Measurements from ENCODE around the gene DSG3. TPM values are rescaled to one million over a fixed set of nuclear protein-coding genes. Genes with fewer than 3 reads are reported as not detected.

Gene DSG3
- total and polyA plus RNA-seq, 2 of the 8 experiments (the other 6 are each of a cell fraction or from before 2014, with no cell fraction given) = 0.03 to 0.07 TPM

GRCh38 chr18:31493941-31494340 is 46.4 kb downstream of the DSG3 start:
- H3K9me3 ChIP-seq (ENCODE audit: insufficient read depth in 2 of 2, low read depth in 1 of 2, low read length in 1 of 2) = no peaks in the 10 kb centered on the region
- no peak overlapping the region for H3K4me3 ChIP-seq (ENCODE audit: extremely low read depth in 1 of 4, insufficient read depth in 2 of 4, low read depth in 3 of 4, low read length in 4 of 4)
- H3K56ac ChIP-seq (replicated peaks; ENCODE audit: insufficient read length, low read depth, low read length) = no peak overlapping the region
- H3K23me2 ChIP-seq (ENCODE audit: low read depth, low read length) = peaks cover 3% of the 10 kb centered on the region; the same call in 1 of the 2 replicates
- no peak overlapping the region for H2AFZ ChIP-seq (ENCODE audit: low read length)
- no peaks in the 10 kb centered on the region for H3K36me3 ChIP-seq (ENCODE audit: control insufficient read depth in 2 of 4, insufficient read depth in 4 of 4, low read length in 3 of 4)
- no peak overlapping the region for H4K91ac ChIP-seq (replicated peaks; ENCODE audit: insufficient read length, low read length)
- FAIRE-seq (no peak), DNase-seq (ENCODE audit: low read depth in 1 of 2, low spot score in 2 of 2) (no peak)
- H3K27ac ChIP-seq (ENCODE audit: low read depth, low read length) = no peak overlapping the region
- H3K4ac ChIP-seq (replicated peaks; ENCODE audit: insufficient read length, low read depth, low read length) = no peak overlapping the region
- peaks cover 0 to 5% of the 10 kb centered on the region in 2 experiments; a peak in 3 of 4 replicates for H3K79me2 ChIP-seq (ENCODE audit: control insufficient read depth in 1 of 2, insufficient read depth in 2 of 2, low read length in 2 of 2)
- no peaks in the 10 kb centered on the region for H3K27me3 ChIP-seq (replicated peaks in 1 of 4; ENCODE audit: control insufficient read depth in 3 of 4, extremely low read depth in 1 of 4, insufficient read depth in 3 of 4, low read length in 3 of 4)
- no peaks in the 10 kb centered on the region for H4K20me1 ChIP-seq (replicated peaks in 1 of 2; ENCODE audit: control insufficient read depth in 1 of 2, insufficient read depth in 2 of 2, low read length in 2 of 2)
- H2BK12ac ChIP-seq (ENCODE audit: low read depth, low read length) = no peak overlapping the region
- H2BK15ac ChIP-seq (ENCODE audit: low read length) = no peak overlapping the region
- H3K4me1 ChIP-seq (replicated peaks in 1 of 4; ENCODE audit: control insufficient read depth in 3 of 4, insufficient read depth in 4 of 4, low read length in 3 of 4) = no peaks in the 10 kb centered on the region; a peak in 2 of 7 replicates
- H3K23ac ChIP-seq (ENCODE audit: insufficient read length) = no peak overlapping the region
- ChIA-PET POLR2A (ENCODE audit: partially characterized antibody) (interaction anchor here (1.1 kb wide), 1 partner anchor 17 kb away, joined by 3 read pairs; no protein-coding TSS in a partner anchor), CTCF (ENCODE audit: partially characterized antibody) (interaction anchor here (0.6 to 1.6 kb wide), 5 partner anchors 12 to 249 kb away, joined by 3 to 4 read pairs (median 3); no protein-coding TSS in a partner anchor)
- no peak overlapping the region for H2BK20ac ChIP-seq (ENCODE audit: low read length)
- no peak overlapping the region for H3K14ac ChIP-seq (ENCODE audit: insufficient read length)
- no peak overlapping the region for H2BK5ac ChIP-seq (ENCODE audit: low read depth, low read length)
- no peak overlapping the region for H3K9ac ChIP-seq (replicated peaks in 1 of 4; ENCODE audit: extremely low read depth in 1 of 4, low read depth in 3 of 4, low read length in 3 of 4)
- no peak overlapping the region for H3K18ac ChIP-seq (ENCODE audit: extremely low read depth, low read length)
- H3K4me2 ChIP-seq (ENCODE audit: insufficient read depth in 1 of 2, low read depth in 2 of 2, low read length in 2 of 2) = no peak overlapping the region
- H2BK120ac ChIP-seq (replicated peaks; ENCODE audit: low read depth, low read length) = no peak overlapping the region
- no peak overlapping the region for H4K8ac ChIP-seq (ENCODE audit: extremely low read depth, insufficient read depth, low read length)
- no peaks in the 10 kb centered on the region for H3K79me1 ChIP-seq (ENCODE audit: low read depth, low read length)
- no peak overlapping the region for H2AK5ac ChIP-seq (ENCODE audit: low read depth, low read length)
- no peak overlapping the region for H4K5ac ChIP-seq (ENCODE audit: insufficient read length, low read depth, low read length)
- TF ChIP-seq FOSL1 (IDR thresholded peaks at IDR 0.05; ENCODE audit: insufficient read depth, low read depth, low read length) = no peak
- TF ChIP-seq HDAC6 (IDR thresholded peaks at IDR 0.05; ENCODE audit: low read depth, low read length) = no peak
- no peak for TF ChIP-seq HDAC2 (IDR thresholded peaks at IDR 0.05; ENCODE audit: borderline replicate concordance in 1 of 2, low read depth in 2 of 2, low read length in 2 of 2)
- no peak for TF ChIP-seq CHD2 (IDR thresholded peaks at IDR 0.05; ENCODE audit: low read length)
- no peak for TF ChIP-seq RNF2 (IDR thresholded peaks at IDR 0.05; ENCODE audit: borderline replicate concordance, low read depth, low read length, missing control alignments, poor library complexity, severe bottlenecking)
- TF ChIP-seq TCF12 (IDR thresholded peaks at IDR 0.05; ENCODE audit: low read depth, low read length) = no peak
- TF ChIP-seq SP1 (IDR thresholded peaks at IDR 0.05; ENCODE audit: low read depth, low read length) = no peak
- no peak for TF ChIP-seq ATF3 (IDR thresholded peaks at IDR 0.05; ENCODE audit: insufficient read depth, low read depth, low read length)
- TF ChIP-seq RBBP5 (IDR thresholded peaks at IDR 0.05; ENCODE audit: borderline replicate concordance, low read depth, low read length) = no peak
- no peak for TF ChIP-seq SIN3A (conservative IDR thresholded peaks at IDR 0.05 in 1 of 2, IDR thresholded peaks at IDR 0.05 in 1 of 2; ENCODE audit: low read depth in 1 of 2, low read length in 2 of 2)
- TF ChIP-seq RFX5 (IDR thresholded peaks at IDR 0.05; ENCODE audit: borderline replicate concordance, low read depth, low read length) = no peak
- TF ChIP-seq GABPA (IDR thresholded peaks at IDR 0.05; ENCODE audit: borderline replicate concordance, insufficient read depth, low read length) = no peak
- no peak for TF ChIP-seq SIX5 (IDR thresholded peaks at IDR 0.05; ENCODE audit: low read depth, low read length)

All from H1 (cell line).